ENCODE measurements around the gene PRAMEF18.
"Not testable (repeated sequence)": the region's sequence is repeated elsewhere in the genome, so short reads cannot be mapped to it uniquely, and the experiment has no call there.

DNA sequence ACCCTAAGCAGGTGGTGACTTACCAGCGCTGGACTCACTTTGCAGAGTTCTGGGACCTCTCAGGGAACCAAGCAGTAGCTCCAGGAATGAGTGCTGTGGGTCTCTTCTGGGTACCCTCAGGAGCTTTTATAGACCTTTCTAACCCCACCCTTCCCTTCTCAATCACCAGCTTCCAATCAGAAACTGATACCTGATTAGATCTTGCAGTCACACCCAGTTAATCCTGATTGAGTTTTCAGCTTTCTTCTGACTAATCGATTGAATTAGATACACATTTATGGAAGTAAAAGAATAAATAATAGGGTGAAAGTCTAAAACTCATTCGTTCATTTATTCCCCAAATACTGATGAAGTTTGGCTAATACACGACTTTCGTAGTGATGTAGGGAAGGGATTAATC is 24.6 kb downstream of the PRAMEF18 start, which contains the start of gene PRAMEF13:
- not testable (repeated sequence) for TF ChIP-seq POLR2A (IDR thresholded peaks at IDR 0.05)
- TF ChIP-seq, protein P1, sequence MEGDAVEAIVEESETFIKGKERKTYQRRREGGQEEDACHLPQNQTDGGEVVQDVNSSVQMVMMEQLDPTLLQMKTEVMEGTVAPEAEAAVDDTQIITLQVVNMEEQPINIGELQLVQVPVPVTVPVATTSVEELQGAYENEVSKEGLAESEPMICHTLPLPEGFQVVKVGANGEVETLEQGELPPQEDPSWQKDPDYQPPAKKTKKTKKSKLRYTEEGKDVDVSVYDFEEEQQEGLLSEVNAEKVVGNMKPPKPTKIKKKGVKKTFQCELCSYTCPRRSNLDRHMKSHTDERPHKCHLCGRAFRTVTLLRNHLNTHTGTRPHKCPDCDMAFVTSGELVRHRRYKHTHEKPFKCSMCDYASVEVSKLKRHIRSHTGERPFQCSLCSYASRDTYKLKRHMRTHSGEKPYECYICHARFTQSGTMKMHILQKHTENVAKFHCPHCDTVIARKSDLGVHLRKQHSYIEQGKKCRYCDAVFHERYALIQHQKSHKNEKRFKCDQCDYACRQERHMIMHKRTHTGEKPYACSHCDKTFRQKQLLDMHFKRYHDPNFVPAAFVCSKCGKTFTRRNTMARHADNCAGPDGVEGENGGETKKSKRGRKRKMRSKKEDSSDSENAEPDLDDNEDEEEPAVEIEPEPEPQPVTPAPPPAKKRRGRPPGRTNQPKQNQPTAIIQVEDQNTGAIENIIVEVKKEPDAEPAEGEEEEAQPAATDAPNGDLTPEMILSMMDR (IDR thresholded peaks at IDR 0.05) = not testable (repeated sequence)
